ENCODE data around the gene PEAK3.

Gene PEAK3

GRCh38 chr19:2249880-2250765 lies 31.9 kb downstream of the PEAK3 start:
- no peak for FAIRE-seq
- DNase-seq (ENCODE audit: insufficient read length, low spot score): no peak
- no peak for TF ChIP-seq POLR2A (IDR thresholded peaks at IDR 0.05; ENCODE audit: low read depth, low read length)

- DNase-seq (ENCODE audit: insufficient read length, low spot score) (no peak), FAIRE-seq (no peak)
- TF ChIP-seq POLR2A (IDR thresholded peaks at IDR 0.05; ENCODE audit: low read depth, low read length): no peak
Observed at GRCh38 chr19:2249010-2249866, 32.7 kb downstream of the PEAK3 start, which contains the start of gene AMH. AMH (plus strand) TSS chr19:2249323; CDS start chr19:2249333, 10 bp downstream.

GRCh38 chr19:2248136-2249009 lies 33.6 kb downstream of the PEAK3 start:
- TF ChIP-seq POLR2A (IDR thresholded peaks at IDR 0.05; ENCODE audit: low read depth, low read length): no peak
- no peak for FAIRE-seq
- DNase-seq (ENCODE audit: insufficient read length, low spot score): no peak

- no peak for TF ChIP-seq POLR2A (IDR thresholded peaks at IDR 0.05; ENCODE audit: low read depth, low read length)
- no peak for DNase-seq (ENCODE audit: insufficient read length, low spot score)
- FAIRE-seq: no peak
Observed at GRCh38 chr19:2247433-2248101, 34.4 kb downstream of the PEAK3 start.

GRCh38 chr19:2246801-2247361 lies 35.1 kb downstream of the PEAK3 start:
- no peak for TF ChIP-seq POLR2A (IDR thresholded peaks at IDR 0.05; ENCODE audit: low read depth, low read length)
- peak; percentile 90 for DNase-seq (ENCODE audit: insufficient read length, low spot score)
- no peak for FAIRE-seq

- no peak for DNase-seq (ENCODE audit: insufficient read length, low spot score)
- FAIRE-seq: no peak
- TF ChIP-seq POLR2A (IDR thresholded peaks at IDR 0.05; ENCODE audit: low read depth, low read length): no peak
Observed at GRCh38 chr19:2246014-2246620, 35.9 kb downstream of the PEAK3 start.

GRCh38 chr19:2245273-2245672 lies 36.7 kb downstream of the PEAK3 start:
- no peak for TF ChIP-seq POLR2A (IDR thresholded peaks at IDR 0.05; ENCODE audit: low read depth, low read length)
- DNase-seq (ENCODE audit: insufficient read length, low spot score) (no peak), FAIRE-seq (no peak)

GRCh38 chr19:2244486-2244885 lies 37.5 kb downstream of the PEAK3 start:
- DNase-seq (ENCODE audit: insufficient read length, low spot score) (no peak), FAIRE-seq (no peak)
- TF ChIP-seq POLR2A (IDR thresholded peaks at IDR 0.05; ENCODE audit: low read depth, low read length): no peak

GRCh38 chr19:2244125-2244411 lies 37.9 kb downstream of the PEAK3 start:
- FAIRE-seq: no peak
- TF ChIP-seq POLR2A (IDR thresholded peaks at IDR 0.05; ENCODE audit: low read depth, low read length): no peak
- no peak for DNase-seq (ENCODE audit: insufficient read length, low spot score)

- FAIRE-seq: no peak
- no peak for DNase-seq (ENCODE audit: insufficient read length, low spot score)
- no peak for TF ChIP-seq POLR2A (IDR thresholded peaks at IDR 0.05; ENCODE audit: low read depth, low read length)
Observed at GRCh38 chr19:2243274-2244124, 38.5 kb downstream of the PEAK3 start.

GRCh38 chr19:2242816-2243215 lies 39.2 kb downstream of the PEAK3 start:
- FAIRE-seq: no peak
- DNase-seq (ENCODE audit: insufficient read length, low spot score): no peak
- no peak for TF ChIP-seq POLR2A (IDR thresholded peaks at IDR 0.05; ENCODE audit: low read depth, low read length)

GRCh38 chr19:2242092-2242537 lies 39.9 kb downstream of the PEAK3 start:
- FAIRE-seq: no peak
- TF ChIP-seq POLR2A (IDR thresholded peaks at IDR 0.05; ENCODE audit: low read depth, low read length): no peak

More at GRCh38 chr19:2242092-2242537, 39.9 kb downstream of the PEAK3 start:
- DNase-seq (ENCODE audit: insufficient read length, low spot score): no peak

Measured in H54 (cell line).